HCT116 (cell line): ENCODE results near the gene MPIG6B. TPM values are rescaled to one million over a fixed set of nuclear protein-coding genes. Genes with fewer than 3 reads are reported as not detected.
A peak's percentile ranks its signal among the peaks of the same experiment; 100 is the strongest.

ENCODE experiments used
- ATAC-seq: fragments of 200-7000 bp; cut with Tn5 transposase; 2 replicates; pipeline ENCODE4 v1.9.1; 2020; ENCODE audit warnings: mild to moderate bottlenecking, moderate library complexity
- BruUV-seq: library from RNA; stranded (reverse); fragments of 400-500 nt; replicated peaks from 2 replicates; lab custom pipeline; 2021; lab: Mats Ljungman, UMichigan
- CTCF ChIA-PET: fragments of 300-600 bp; sonication (Branson Sonifier 250); formaldehyde crosslinking; loops from one replicate; lab custom pipeline; 2021; ENCODE audit warnings: antibody characterized with exemption; lab: Charles Lee
- POLR2A ChIA-PET: fragments of 300-600, 350-600 bp; sonication (Branson Sonifier 250); formaldehyde crosslinking; loops from one replicate; lab custom pipeline; 2021; ENCODE audit warnings: antibody characterized with exemption; lab: Charles Lee
- RAD21 ChIA-PET, 2 experiments: fragments of 300-600 bp; sonication (Branson Sonifier 250); formaldehyde crosslinking; loops; one replicate each; lab custom pipeline; 2023; ENCODE audit warnings: low total read pairs in 2 of 2; ENCODE audit not compliant: uncharacterized antibody in 2 of 2, unreplicated experiment in 2 of 2, low non-redundant PET in 1 of 2; lab: Charles Lee
- DNase-seq: peaks from one replicate; pipeline ENCODE4 v3.0.0-alpha.2; 2010; ENCODE audit warnings: low read depth, low spot score
- H2AFZ ChIP-seq: fragments of 200-600 bp; shearing (Covaris generic), sonication (generic); 2 replicates; pipeline ENCODE4 v1.6.1; 2017; ENCODE audit warnings: low read depth, mixed run types, mixed read lengths, antibody characterized with exemption, low read length; ENCODE audit not compliant: poor library complexity, severe bottlenecking
- H3K27ac ChIP-seq: 2 replicates; pipeline ENCODE4 v1.5.1; 2012; ENCODE audit warnings: low read depth, low read length
- H3K27me3 ChIP-seq: fragments of 200-600 bp; sonication (generic); 2 replicates; pipeline ENCODE4 v1.6.1; 2016; ENCODE audit warnings: mixed run types, low read length, mixed read lengths; ENCODE audit not compliant: insufficient read depth
- H3K36me3 ChIP-seq, 2 experiments: fragments of 200-500 bp in 1 of 2; fragments of 200-600 bp in 1 of 2; sonication (Bioruptor generic) in 1 of 2; sonication (generic) in 1 of 2; 2 replicates each; pipeline versions ENCODE4 v1.5.1 to v1.6.1; 2014 to 2016; ENCODE audit warnings: low read length in 2 of 2, inconsistent platforms in 1 of 2, mixed read lengths in 1 of 2, mixed run types in 1 of 2; ENCODE audit not compliant: insufficient read depth in 2 of 2, control insufficient read depth in 1 of 2
- H3K4me1 ChIP-seq, 2 experiments: fragments of 200-600 bp in 1 of 2; sonication (generic) in 1 of 2; 2 replicates each; pipeline versions ENCODE4 v1.5.1 to v1.6.1; 2012 to 2017; ENCODE audit warnings: low read length in 2 of 2, inconsistent platforms in 1 of 2, mild to moderate bottlenecking in 1 of 2, mixed read lengths in 1 of 2, mixed run types in 1 of 2, moderate library complexity in 1 of 2; ENCODE audit not compliant: insufficient read depth in 2 of 2, control insufficient read depth in 1 of 2
- H3K4me2 ChIP-seq: fragments of 200-600 bp; sonication (generic); 2 replicates; pipeline ENCODE4 v1.6.1; 2017; ENCODE audit warnings: mixed run types, low read length, mixed read lengths
- H3K4me3 ChIP-seq, 2 experiments: fragments of 200-600 bp in 1 of 2; sonication (generic) in 1 of 2; replicated peaks in 1 of 2; 2 replicates each; pipeline ENCODE4 v1.5.1; 2011 to 2016; ENCODE audit warnings: low read length in 2 of 2, control low read depth in 1 of 2, low read depth in 1 of 2, mild to moderate bottlenecking in 1 of 2, mixed read lengths in 1 of 2, mixed run types in 1 of 2
- H3K79me2 ChIP-seq: fragments of 200-600 bp; sonication (generic); 2 replicates; pipeline ENCODE4 v1.6.1; 2017; ENCODE audit warnings: mild to moderate bottlenecking, mixed run types, low read length, moderate library complexity, mixed read lengths; ENCODE audit not compliant: insufficient read depth
- H3K9ac ChIP-seq: fragments of 200-600 bp; sonication (generic); 2 replicates; pipeline ENCODE4 v1.6.1; 2016; ENCODE audit warnings: low read length, mixed read lengths
- H3K9me2 ChIP-seq: fragments of 200-600 bp; sonication (generic), shearing (Covaris generic); 2 replicates; pipeline ENCODE4 v1.6.1; 2017; ENCODE audit warnings: mixed run types, mild to moderate bottlenecking, moderate library complexity; ENCODE audit not compliant: insufficient read depth
- H3K9me3 ChIP-seq, 2 experiments: fragments of 200-500 bp in 1 of 2; fragments of 200-600 bp in 1 of 2; sonication (Bioruptor generic) in 1 of 2; sonication (generic) in 1 of 2; 2 replicates each; pipeline ENCODE4 v1.6.1; 2014 to 2017; ENCODE audit warnings: low read length in 2 of 2, mixed read lengths in 2 of 2, inconsistent platforms in 1 of 2, low read depth in 1 of 2, mild to moderate bottlenecking in 1 of 2, mixed run types in 1 of 2, moderate library complexity in 1 of 2; ENCODE audit not compliant: control insufficient read depth in 1 of 2, insufficient read depth in 1 of 2
- H4K20me1 ChIP-seq: fragments of 200-600 bp; sonication (generic), shearing (Covaris generic); 2 replicates; pipeline ENCODE4 v1.6.1; 2017; ENCODE audit warnings: mixed run types, mild to moderate bottlenecking, moderate library complexity; ENCODE audit not compliant: insufficient read depth
- CEBPB ChIP-seq: IDR thresholded peaks from 2 replicates; pipeline ENCODE4 v1.6.1; 2012; ENCODE audit warnings: low read depth
- CTCF ChIP-seq, 3 experiments: fragments of 200-600 bp in 1 of 3; sonication (generic) in 1 of 3; IDR thresholded peaks in 2 of 3; conservative IDR thresholded peaks in 1 of 3; 2 replicates each; pipeline ENCODE4 v1.5.1; 2012 to 2017; ENCODE audit warnings: low read depth in 2 of 3, low read length in 2 of 3, antibody characterized with exemption in 1 of 3, borderline replicate concordance in 1 of 3, control low read depth in 1 of 3, mild to moderate bottlenecking in 1 of 3, mixed read lengths in 1 of 3, mixed run types in 1 of 3, moderate library complexity in 1 of 3; ENCODE audit not compliant: insufficient read depth in 1 of 3
- EZH2 ChIP-seq: fragments of 200-600 bp; sonication (generic); IDR thresholded peaks from 2 replicates; pipeline ENCODE4 v1.6.1; 2017; ENCODE audit warnings: antibody characterized with exemption, mixed run types
- POLR2AphosphoS5 ChIP-seq: IDR thresholded peaks from 2 replicates; pipeline ENCODE4 v1.6.1; 2011; ENCODE audit warnings: mild to moderate bottlenecking, low read depth, low read length, moderate library complexity
- RAD21 ChIP-seq: IDR thresholded peaks from 2 replicates; pipeline ENCODE4 v1.6.1; 2012; ENCODE audit warnings: low read depth, mild to moderate bottlenecking
- ZBTB33 ChIP-seq: IDR thresholded peaks from 2 replicates; pipeline ENCODE4 v1.6.1; 2011; ENCODE audit warnings: mild to moderate bottlenecking, low read length, moderate library complexity; ENCODE audit not compliant: insufficient replicate concordance; ENCODE audit errors: extremely low read depth
- intact Hi-C: fragments of 100-400 bp; cut with micrococcal nuclease; formaldehyde crosslinking; loops from 2 replicates; pipeline ENCODE4 v1.10.0; 2022
- total RNA-seq: library from RNA; stranded (reverse); gene quantifications from one replicate; pipeline ENCODE4 v1.2.1, GENCODE V29; 2021; ENCODE audit not compliant: unreplicated experiment
- TF ChIP-seq, protein P1 (sequence below): IDR thresholded peaks from 2 replicates; pipeline ENCODE4 v1.6.1; 2012

The MPIG6B gene
- total RNA-seq, 1 experiment from 2014 or later: 0.42 TPM

DNA sequence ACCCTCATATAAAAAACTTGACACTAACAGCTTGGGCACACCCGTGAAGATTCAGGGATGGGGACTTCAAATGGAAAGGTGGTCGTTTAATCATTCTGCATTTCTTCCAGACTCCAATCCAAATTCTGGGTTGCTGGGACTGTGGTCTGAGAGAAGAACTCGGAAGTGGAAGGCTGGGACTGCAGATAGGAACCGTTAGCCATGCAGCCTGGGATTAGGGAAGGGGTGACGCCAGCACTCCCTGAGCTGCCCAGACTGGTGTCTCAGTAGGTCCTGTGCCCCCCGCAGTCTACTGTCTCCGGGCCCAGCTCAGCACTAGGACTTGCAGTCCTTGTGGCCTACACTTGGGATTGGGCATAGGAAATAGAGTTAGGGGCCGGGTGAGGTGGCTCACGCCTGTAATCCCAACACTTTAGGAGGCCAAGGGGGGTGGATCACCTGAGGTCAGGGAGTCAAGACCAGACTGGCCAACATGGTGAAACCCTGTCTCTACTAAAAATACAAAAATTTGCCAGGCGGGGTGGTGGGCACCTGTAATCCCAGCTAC, 13.7 kb downstream of the MPIG6B start (continued):
- TF ChIP-seq ZBTB33: no peak

- H3K4me2 ChIP-seq: peak overlapping the region; percentile 83
Observed at GRCh38 chr6:31737315-31737990, 14.3 kb downstream of the MPIG6B start.

More at GRCh38 chr6:31737315-31737990, 14.3 kb downstream of the MPIG6B start:
- peaks cover 41 to 67% of the 10 kb centered on the region in 2 experiments for H3K4me1 ChIP-seq
- no peak for ATAC-seq
- H3K9me3 ChIP-seq: no peaks in the 10 kb centered on the region
- no peaks in the 10 kb centered on the region for H3K27me3 ChIP-seq
- ChIA-PET RAD21 (no interaction called here), POLR2A (interaction anchor here (0.6 to 4.3 kb wide), 12 partner anchors 15 to 196 kb away, joined by 3 to 21 read pairs (median 4); partner anchors contain the start of genes ABHD16A, CSNK2B, DDX39B and GPANK1), CTCF (interaction anchor here (1.1 to 3.6 kb wide), 5 partner anchors 8 to 73 kb away, joined by 4 to 25 read pairs (median 9); partner anchors contain the start of genes DDAH2, GPANK1 and LY6G5C)
- H3K9ac ChIP-seq: peak overlapping the region; percentile 82
- no peaks in the 10 kb centered on the region for H3K9me2 ChIP-seq
- H3K79me2 ChIP-seq: peaks cover 60% of the 10 kb centered on the region
- H3K4me3 ChIP-seq: peak overlapping the region; percentile 37 to 92
- no peak overlapping the region for H2AFZ ChIP-seq
- peaks cover 20 to 28% of the 10 kb centered on the region in 2 experiments for H3K36me3 ChIP-seq
- H3K27ac ChIP-seq: peak overlapping the region; percentile 90
- H4K20me1 ChIP-seq: no peaks in the 10 kb centered on the region; the same call in 1 of the 2 replicates
- DNase-seq: no peak
- no TSS peak for BruUV-seq
- intact Hi-C loops: loop anchor here (5.0 kb wide), 2 partner anchors 70 to 95 kb away; partner anchors contain the start of genes CSNK2B and LY6G5B
- TF ChIP-seq ZBTB33: no peak
- TF ChIP-seq CTCF (IDR thresholded peaks at IDR 0.05 in 2 of 3, conservative IDR thresholded peaks at IDR 0.05 in 1 of 3; ENCODE audit: borderline replicate concordance in 1 of 3, insufficient read depth in 1 of 3, low read depth in 2 of 3, low read length in 2 of 3): no peak
- no peak for TF ChIP-seq EZH2
- no peak for TF ChIP-seq RAD21
- TF ChIP-seq CEBPB: no peak
- TF ChIP-seq, protein P1, sequence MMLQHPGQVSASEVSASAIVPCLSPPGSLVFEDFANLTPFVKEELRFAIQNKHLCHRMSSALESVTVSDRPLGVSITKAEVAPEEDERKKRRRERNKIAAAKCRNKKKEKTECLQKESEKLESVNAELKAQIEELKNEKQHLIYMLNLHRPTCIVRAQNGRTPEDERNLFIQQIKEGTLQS: no peak
- TF ChIP-seq POLR2AphosphoS5: no peak
